Hematopoietic multipotent progenitor cell treated with erythropoietin and hydrocortisone succinate and interleukin-3 and kit ligand, for 8 days (in vitro differentiated cells): ENCODE results near the gene ERG.

Experiments
- DNase-seq: peaks from one replicate; pipeline ENCODE4 v3.0.0-alpha.2; 2015

The ERG gene

GRCh38 chr21:38472412-38473108, 25.7 kb downstream of the ERG start:
- DNase-seq: peak; percentile 8

GRCh38 chr21:38471766-38472165, 26.5 kb downstream of the ERG start:
- DNase-seq: no peak

GRCh38 chr21:38470755-38471154, 27.5 kb downstream of the ERG start:
- no peak for DNase-seq

- no peak for DNase-seq
Observed at GRCh38 chr21:38469642-38470041, 28.6 kb downstream of the ERG start.

- no peak for DNase-seq
Observed at GRCh38 chr21:38468989-38469388, 29.3 kb downstream of the ERG start.

GRCh38 chr21:38467911-38468310, 30.4 kb downstream of the ERG start:
- DNase-seq: no peak

GRCh38 chr21:38467374-38467773, 30.9 kb downstream of the ERG start:
- no peak for DNase-seq

GRCh38 chr21:38460171-38460742, 38.0 kb downstream of the ERG start:
- DNase-seq: no peak

- no peak for DNase-seq
Observed at GRCh38 chr21:38459490-38459889, 38.8 kb downstream of the ERG start.

GRCh38 chr21:38455403-38455802, 42.9 kb downstream of the ERG start:
- no peak for DNase-seq

- no peak for DNase-seq
Observed at GRCh38 chr21:38454702-38455101, 43.6 kb downstream of the ERG start.

- no peak for DNase-seq
Observed at GRCh38 chr21:38454161-38454560, 44.1 kb downstream of the ERG start.

GRCh38 chr21:38448671-38449385, 49.4 kb downstream of the ERG start:
- DNase-seq: no peak

- no peak for DNase-seq
Observed at GRCh38 chr21:38447611-38448010, 50.7 kb downstream of the ERG start.

- no peak for DNase-seq
Observed at GRCh38 chr21:38444691-38445090, 53.6 kb downstream of the ERG start.

- no peak for DNase-seq
Observed at GRCh38 chr21:38443110-38443509, 55.2 kb downstream of the ERG start.

GRCh38 chr21:38441153-38441552, 57.1 kb downstream of the ERG start:
- DNase-seq: no peak

- peak; percentile 68 for DNase-seq
Observed at GRCh38 chr21:38440746-38441145, 57.5 kb downstream of the ERG start.

- DNase-seq: no peak
Observed at GRCh38 chr21:38439957-38440356, 58.3 kb downstream of the ERG start.

GRCh38 chr21:38439426-38439825, 58.9 kb downstream of the ERG start:
- DNase-seq: no peak

- peak; percentile 86 for DNase-seq
Observed at GRCh38 chr21:38438462-38438893, 59.8 kb downstream of the ERG start.

- no peak for DNase-seq
Observed at GRCh38 chr21:38436341-38436740, 61.9 kb downstream of the ERG start.

GRCh38 chr21:38434913-38435533, 63.3 kb downstream of the ERG start:
- no peak for DNase-seq

GRCh38 chr21:38433471-38433870, 64.8 kb downstream of the ERG start:
- no peak for DNase-seq
